Measurements from ENCODE around the gene MMEL1.
"Not testable (repeated sequence)": the region's sequence is repeated elsewhere in the genome, so short reads cannot be mapped to it uniquely, and the experiment has no call there.

Gene MMEL1

GRCh38 chr1:2550309-2550861 lies 82.4 kb downstream of the MMEL1 start:
- H3K9ac ChIP-seq (ENCODE audit: low read length); DNase-seq; H3K9me3 ChIP-seq (replicated peaks; ENCODE audit: insufficient read depth, low read length); H2AFZ ChIP-seq (ENCODE audit: low read length); H3K27ac ChIP-seq (ENCODE audit: low read length); H4K20me1 ChIP-seq (ENCODE audit: insufficient read depth, low read length); H3K9me2 ChIP-seq (replicated peaks; ENCODE audit: insufficient read depth, low read length); H3K79me2 ChIP-seq (ENCODE audit: low read length); H3K4me3 ChIP-seq (ENCODE audit: low read length); H3K4me2 ChIP-seq (ENCODE audit: low read depth, low read length); H3K27me3 ChIP-seq (replicated peaks; ENCODE audit: insufficient read depth, low read length); H3K36me3 ChIP-seq (replicated peaks; ENCODE audit: insufficient read depth, low read length): not testable (repeated sequence)
- H3K4me1 ChIP-seq (ENCODE audit: low read length) = peaks cover 26% of the 10 kb centered on the region
- H3F3A ChIP-seq (ENCODE audit: insufficient read depth, low read length) = peaks cover 36% of the 10 kb centered on the region

GRCh38 chr1:2549367-2550029 lies 83.3 kb downstream of the MMEL1 start:
- Histone ChIP-seq H3K4me1 (ENCODE audit: low read length) (peaks cover 20% of the 10 kb centered on the region), H3K4me2 (ENCODE audit: low read depth, low read length) (peak overlapping the region; percentile 100), H3K27ac (ENCODE audit: low read length) (peak overlapping the region; percentile 98), H3K4me3 (ENCODE audit: low read length) (peak overlapping the region; percentile 48), H3K9ac (ENCODE audit: low read length) (peak overlapping the region; percentile 88), H3F3A (ENCODE audit: insufficient read depth, low read length) (peaks cover 36% of the 10 kb centered on the region)
- H2AFZ ChIP-seq (ENCODE audit: low read length); DNase-seq; H3K27me3 ChIP-seq (replicated peaks; ENCODE audit: insufficient read depth, low read length); H3K9me3 ChIP-seq (replicated peaks; ENCODE audit: insufficient read depth, low read length); H3K79me2 ChIP-seq (ENCODE audit: low read length); H4K20me1 ChIP-seq (ENCODE audit: insufficient read depth, low read length); H3K9me2 ChIP-seq (replicated peaks; ENCODE audit: insufficient read depth, low read length); H3K36me3 ChIP-seq (replicated peaks; ENCODE audit: insufficient read depth, low read length): not testable (repeated sequence)

- Histone ChIP-seq H3F3A (ENCODE audit: insufficient read depth, low read length) (peaks cover 36% of the 10 kb centered on the region), H3K27ac (ENCODE audit: low read length) (peak overlapping the region; percentile 98), H3K27me3 (replicated peaks; ENCODE audit: insufficient read depth, low read length) (no peaks in the 10 kb centered on the region), H2AFZ (ENCODE audit: low read length) (peak overlapping the region; percentile 47; the same call in 1 of the 2 replicates), H3K9me2 (replicated peaks; ENCODE audit: insufficient read depth, low read length) (no peaks in the 10 kb centered on the region), H3K9ac (ENCODE audit: low read length) (peak overlapping the region; percentile 88), H4K20me1 (ENCODE audit: insufficient read depth, low read length) (no peaks in the 10 kb centered on the region), H3K79me2 (ENCODE audit: low read length) (0 out of 2 replicates have a peak, but pooled peaks cover 3% of the 10 kb centered on the region), H3K4me1 (ENCODE audit: low read length) (peaks cover 20% of the 10 kb centered on the region), H3K36me3 (replicated peaks; ENCODE audit: insufficient read depth, low read length) (no peaks in the 10 kb centered on the region), H3K4me3 (ENCODE audit: low read length) (peak overlapping the region; percentile 73), H3K9me3 (replicated peaks; ENCODE audit: insufficient read depth, low read length) (no peaks in the 10 kb centered on the region), H3K4me2 (ENCODE audit: low read depth, low read length) (peak overlapping the region; percentile 100)
- DNase-seq = peak; percentile 90
- TF ChIP-seq CTCF (IDR thresholded peaks at IDR 0.05; ENCODE audit: low read length) (peak; percentile 97), EZH2 (optimal IDR thresholded peaks at IDR 0.05; ENCODE audit: low read depth, low read length) (no peak)
Observed at GRCh38 chr1:2548068-2548589, 84.7 kb downstream of the MMEL1 start.

- peak overlapping the region; percentile 98 for H3K27ac ChIP-seq (ENCODE audit: low read length)
- H2AFZ ChIP-seq (ENCODE audit: low read length) = no peak overlapping the region
- peaks cover 20% of the 10 kb centered on the region for H3K4me1 ChIP-seq (ENCODE audit: low read length)
- peaks cover 36% of the 10 kb centered on the region for H3F3A ChIP-seq (ENCODE audit: insufficient read depth, low read length)
- H3K4me2 ChIP-seq (ENCODE audit: low read depth, low read length) = peak overlapping the region; percentile 100
- no peaks in the 10 kb centered on the region for H3K9me2 ChIP-seq (replicated peaks; ENCODE audit: insufficient read depth, low read length)
- H3K27me3 ChIP-seq (replicated peaks; ENCODE audit: insufficient read depth, low read length) = no peaks in the 10 kb centered on the region
- TF ChIP-seq EZH2phosphoT487 (IDR thresholded peaks at IDR 0.05; ENCODE audit: low read length) (no peak), CTCF (IDR thresholded peaks at IDR 0.05; ENCODE audit: low read length) (no peak), EZH2 (optimal IDR thresholded peaks at IDR 0.05; ENCODE audit: low read depth, low read length) (no peak)
- peak overlapping the region; percentile 88; the same call in 1 of the 2 replicates for H3K9ac ChIP-seq (ENCODE audit: low read length)
- 0 out of 2 replicates have a peak, but pooled peaks cover 3% of the 10 kb centered on the region for H3K79me2 ChIP-seq (ENCODE audit: low read length)
- no peaks in the 10 kb centered on the region for H4K20me1 ChIP-seq (ENCODE audit: insufficient read depth, low read length)
- H3K36me3 ChIP-seq (replicated peaks; ENCODE audit: insufficient read depth, low read length) = no peaks in the 10 kb centered on the region
- no peaks in the 10 kb centered on the region for H3K9me3 ChIP-seq (replicated peaks; ENCODE audit: insufficient read depth, low read length)
- DNase-seq = peak; percentile 15
- peak overlapping the region; percentile 73 for H3K4me3 ChIP-seq (ENCODE audit: low read length)
Observed at GRCh38 chr1:2547210-2548067, 85.4 kb downstream of the MMEL1 start.
